A549 (cell line): Measurements from ENCODE around the gene ADAMTS12. TPM values are rescaled to one million over a fixed set of nuclear protein-coding genes. Genes with fewer than 3 reads are reported as not detected.

ENCODE experiments used
- ATAC-seq, 2 experiments: fragments of 200-7000 bp in 1 of 2; fragments of >200 bp in 1 of 2; cut with Nextera tagmentation in 1 of 2; cut with Tn5 transposase in 1 of 2; 3 replicates each; pipeline versions ENCODE4 v1.8.0 to v1.9.1; 2018 to 2020; ENCODE audit warnings: mild to moderate bottlenecking in 1 of 2, moderate library complexity in 1 of 2
- CTCF ChIA-PET: fragments of 300-600 bp; sonication (Branson Sonifier 250); formaldehyde crosslinking; extraction: SDS; loops from one replicate; lab custom pipeline; 2021; ENCODE audit warnings: antibody characterized with exemption, inconsistent platforms; lab: Yijun Ruan, JAX
- POLR2A ChIA-PET: fragments of 350-600 bp; formaldehyde crosslinking; extraction: SDS; loops from one replicate; lab custom pipeline; 2021; ENCODE audit warnings: antibody characterized with exemption, inconsistent platforms; lab: Yijun Ruan, JAX
- DNase-seq, 2 experiments: peaks; one replicate each; pipeline versions ENCODE4 v3.0.0 to v3.0.0-alpha.2; 2011 to 2016; ENCODE audit warnings: low read depth in 1 of 2, low spot score in 1 of 2
- FAIRE-seq: peaks from 2 replicates; lab custom pipeline; 2011; peaks lifted over from hg19 to GRCh38; lab: Jason Lieb, UNC
- H3K27ac ChIP-seq, 2 experiments: fragments of >200 bp; sonication (Bioruptor Twin); formaldehyde crosslinking; 3 replicates each; pipeline ENCODE4 v1.5.1; 2016 to 2017
- H3K4me1 ChIP-seq: fragments of >200 bp; sonication (Bioruptor Twin); formaldehyde crosslinking; 3 replicates; pipeline ENCODE4 v1.6.1; 2016
- H3K4me2 ChIP-seq: fragments of >200 bp; sonication (Bioruptor Twin); formaldehyde crosslinking; 3 replicates; pipeline ENCODE4 v1.6.1; 2016
- H3K4me3 ChIP-seq: fragments of >200 bp; sonication (Bioruptor Twin); formaldehyde crosslinking; 3 replicates; pipeline ENCODE4 v1.5.1; 2016
- H3K9me3 ChIP-seq: fragments of >200 bp; sonication (Bioruptor Twin); formaldehyde crosslinking; 3 replicates; pipeline ENCODE4 v1.6.1; 2016
- CHD2 ChIP-seq: fragments of 150-350 bp; IDR thresholded peaks from 2 replicates; pipeline ENCODE4 v1.6.1; 2014; ENCODE audit warnings: low read length; ENCODE audit not compliant: partially characterized antibody
- EHF ChIP-seq: fragments of 250-450 bp; sonication (Bioruptor Pico); IDR thresholded peaks from 2 replicates; pipeline ENCODE4 v1.5.0; 2020; ENCODE audit warnings: mild to moderate bottlenecking
- EP300 ChIP-seq, 2 experiments: fragments of >200 bp; sonication (Bioruptor Twin); formaldehyde crosslinking; IDR thresholded peaks; 2 replicates in 1 of 2; 3 replicates in 1 of 2; pipeline ENCODE4 v1.6.1; 2016 to 2017
- ESRRA ChIP-seq: fragments of 150-350 bp; IDR thresholded peaks from 2 replicates; pipeline ENCODE4 v1.6.1; 2014; ENCODE audit warnings: mild to moderate bottlenecking, low read length, borderline replicate concordance
- FOSB ChIP-seq: fragments of 250-450 bp; sonication (Bioruptor Pico); IDR thresholded peaks from 2 replicates; pipeline ENCODE4 v1.5.0; 2020; ENCODE audit warnings: mild to moderate bottlenecking, moderate library complexity
- FOSL2 ChIP-seq, 2 experiments: fragments of 450-650 bp in 1 of 2; fragments of >200 bp in 1 of 2; sonication (Bioruptor Twin) in 1 of 2; formaldehyde crosslinking; IDR thresholded peaks; 2 replicates each; pipeline versions ENCODE4 v1.5.0 to v1.6.1; 2016 to 2020; ENCODE audit warnings: mild to moderate bottlenecking in 1 of 2, moderate library complexity in 1 of 2
- FOXS1 ChIP-seq: fragments of 250-450 bp; sonication (Bioruptor Pico); IDR thresholded peaks from 2 replicates; pipeline ENCODE4 v1.5.0; 2020; ENCODE audit warnings: mild to moderate bottlenecking, moderate library complexity
- HEYL ChIP-seq: fragments of 250-450 bp; sonication (Bioruptor Pico); IDR thresholded peaks from 2 replicates; pipeline ENCODE4 v1.8.0; 2021; ENCODE audit warnings: mild to moderate bottlenecking, moderate library complexity
- HOXB5 ChIP-seq: fragments of 250-450 bp; sonication (Bioruptor Pico); IDR thresholded peaks from 2 replicates; pipeline ENCODE4 v1.5.0; 2020; ENCODE audit warnings: mild to moderate bottlenecking, moderate library complexity
- JUNB ChIP-seq: fragments of >200 bp; sonication (Bioruptor Twin); formaldehyde crosslinking; IDR thresholded peaks from 2 replicates; pipeline ENCODE4 v1.6.1; 2016
- KDM1A ChIP-seq: fragments of 200-600 bp; sonication (generic); IDR thresholded peaks from 2 replicates; pipeline ENCODE4 v1.6.1; 2016; ENCODE audit warnings: low read depth, mild to moderate bottlenecking
- MAFK ChIP-seq: fragments of 450-650 bp; IDR thresholded peaks from 2 replicates; pipeline ENCODE4 v1.6.1; 2014; ENCODE audit not compliant: partially characterized antibody
- NFE2L2 ChIP-seq: fragments of 150-350 bp; conservative IDR thresholded peaks from 2 replicates; pipeline ENCODE4 v1.6.1; 2014; ENCODE audit warnings: low read length
- NPAS2 ChIP-seq: fragments of 250-450 bp; sonication (Bioruptor Pico); IDR thresholded peaks from 2 replicates; pipeline ENCODE4 v1.8.0; 2022; ENCODE audit warnings: mild to moderate bottlenecking, moderate library complexity, borderline replicate concordance
- POLR2A ChIP-seq: IDR thresholded peaks from 2 replicates; pipeline ENCODE4 v1.6.1; 2012; ENCODE audit warnings: mild to moderate bottlenecking, low read length
- RAD21 ChIP-seq, 2 experiments: fragments of >200 bp in 1 of 2; sonication (Bioruptor Twin) in 1 of 2; formaldehyde crosslinking in 1 of 2; IDR thresholded peaks in 1 of 2; conservative IDR thresholded peaks in 1 of 2; 2 replicates in 1 of 2; 3 replicates in 1 of 2; pipeline ENCODE4 v1.6.1; 2012 to 2018; ENCODE audit warnings: inconsistent platforms in 1 of 2
- RFX5 ChIP-seq: fragments of 450-650 bp; IDR thresholded peaks from 2 replicates; pipeline ENCODE4 v1.7.1; 2014; ENCODE audit warnings: antibody characterized with exemption, mild to moderate bottlenecking, moderate library complexity
- RNF2 ChIP-seq: fragments of 200-600 bp; sonication (generic); IDR thresholded peaks from 2 replicates; pipeline ENCODE4 v1.6.1; 2016; ENCODE audit warnings: low read depth, mild to moderate bottlenecking, antibody characterized with exemption, moderate library complexity, borderline replicate concordance
- SMC3 ChIP-seq: fragments of >200 bp; sonication (Bioruptor Twin); formaldehyde crosslinking; IDR thresholded peaks from 3 replicates; pipeline ENCODE4 v1.6.1; 2018; ENCODE audit warnings: inconsistent platforms
- ZSCAN20 ChIP-seq: fragments of 250-450 bp; sonication (Bioruptor Pico); IDR thresholded peaks from 2 replicates; pipeline ENCODE4 v1.8.0; 2022; ENCODE audit warnings: mild to moderate bottlenecking, moderate library complexity
- WGBS: methylation state at CpG from one replicate; pipeline ENCODE4 v1.1.6; 2017; ENCODE audit errors: missing lambda C conversion rate; 5-methylcytosine and 5-hydroxymethylcytosine counted together
- polyA plus RNA-seq, 4 experiments: library from polyadenylated mRNA; depleted of rRNA in 3 of 4; stranded (reverse); fragments of >200 nt; fragmentation: RNase III in 1 of 4; extraction: RNeasy Plus Mini Kit Qiagen cat#74134 plus additional on column Dnase treatment in 1 of 4; gene quantifications; 2 replicates in 3 of 4; 3 replicates in 1 of 4; pipeline ENCODE4 v1.2.3, GENCODE V29; 2011 to 2017
- TF ChIP-seq, protein P1 (sequence below): IDR thresholded peaks from 2 replicates; pipeline ENCODE4 v1.6.1; 2012
- TF ChIP-seq, protein P2 (sequence below): fragments of 150-350 bp; IDR thresholded peaks from 2 replicates; pipeline ENCODE4 v1.6.1; 2014; ENCODE audit warnings: low read depth, mild to moderate bottlenecking, low read length
- TF ChIP-seq, protein P3 (sequence below): fragments of >200 bp; sonication (Bioruptor Twin); formaldehyde crosslinking; IDR thresholded peaks from 2 replicates; pipeline ENCODE4 v1.6.1; 2016
- TF ChIP-seq, protein P4 (sequence below): fragments of 200-600 bp; sonication (generic); IDR thresholded peaks from 2 replicates; pipeline ENCODE4 v1.6.1; 2016; ENCODE audit warnings: antibody characterized with exemption, mild to moderate bottlenecking, moderate library complexity
- TF ChIP-seq, protein P5 (sequence below): fragments of 450-650 bp; IDR thresholded peaks from 2 replicates; pipeline ENCODE4 v1.6.1; 2014; ENCODE audit warnings: antibody characterized with exemption

ADAMTS12 gene
- polyA plus RNA-seq, 2 of the 4 experiments (the other 2 are of a cell fraction), result 4.8 to 6.8 TPM

DNA sequence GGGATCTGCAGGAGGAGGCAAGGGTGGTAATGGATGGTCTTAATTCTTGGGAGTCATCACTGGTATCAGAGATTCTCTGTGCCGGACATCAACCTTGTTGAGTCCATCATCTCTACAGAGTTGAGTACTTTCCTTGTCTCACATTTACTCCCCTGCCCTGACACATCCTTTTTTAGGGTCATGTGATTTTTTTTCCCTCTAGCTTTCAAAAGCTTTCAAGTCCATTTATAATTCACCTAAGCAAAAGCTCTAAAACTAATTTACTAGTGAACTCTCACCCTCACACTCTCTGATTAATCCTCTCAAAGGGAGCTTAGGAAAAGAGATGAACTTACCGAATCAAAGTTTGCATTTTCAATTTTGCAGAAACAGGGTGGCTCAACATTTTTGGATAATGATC lies 258.1 kb downstream of the ADAMTS12 start (continued):
- TF ChIP-seq NPAS2 (CRISPR knock-in tag) (no peak), EP300 (IDR thresholded peaks at IDR 0.05) (no peak), FOSB (CRISPR knock-in tag) (no peak)

DNA sequence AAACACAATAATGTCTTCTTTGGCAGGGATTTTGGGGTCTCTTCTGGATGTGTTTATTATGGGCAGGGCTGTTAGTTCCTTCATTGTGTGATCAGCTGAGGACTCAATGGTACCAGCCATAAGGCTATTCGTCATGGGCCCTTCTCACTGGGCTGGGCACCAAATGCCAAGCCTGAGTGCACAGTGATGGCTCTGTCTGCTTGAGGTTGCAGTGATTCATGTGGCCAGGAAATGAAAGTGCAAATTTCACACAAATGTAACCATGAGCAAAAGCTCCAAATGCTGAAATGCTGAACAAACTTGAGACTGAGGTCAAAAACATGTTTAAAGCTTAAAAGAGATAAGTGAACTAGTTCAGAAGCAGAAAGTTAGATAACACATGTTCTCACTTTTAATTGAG lies 260.0 kb downstream of the ADAMTS12 start:
- no peak overlapping the region for H3K4me2 ChIP-seq
- no peak overlapping the region for H3K27ac ChIP-seq
- ATAC-seq (no peak), FAIRE-seq (no peak), DNase-seq (no peak)
- H3K9me3 ChIP-seq, result no peaks in the 10 kb centered on the region
- POLR2A ChIA-PET, result no interaction called here
- TF ChIP-seq EP300 (IDR thresholded peaks at IDR 0.05), result no peak
- TF ChIP-seq MAFK, result no peak
- no peak for TF ChIP-seq SMC3
- TF ChIP-seq RNF2, result no peak
- TF ChIP-seq, protein P1, sequence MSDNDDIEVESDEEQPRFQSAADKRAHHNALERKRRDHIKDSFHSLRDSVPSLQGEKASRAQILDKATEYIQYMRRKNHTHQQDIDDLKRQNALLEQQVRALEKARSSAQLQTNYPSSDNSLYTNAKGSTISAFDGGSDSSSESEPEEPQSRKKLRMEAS, result no peak
- CTCF ChIA-PET, result interaction anchor here (1.0 kb wide), 1 partner anchor 15 kb away, joined by 5 read pairs; no protein-coding TSS in a partner anchor
- H3K4me3 ChIP-seq, result no peak overlapping the region
- H3K4me1 ChIP-seq, result no peaks in the 10 kb centered on the region
- 50% methylated on average over 1 of the region's 1 CpG for WGBS

DNA sequence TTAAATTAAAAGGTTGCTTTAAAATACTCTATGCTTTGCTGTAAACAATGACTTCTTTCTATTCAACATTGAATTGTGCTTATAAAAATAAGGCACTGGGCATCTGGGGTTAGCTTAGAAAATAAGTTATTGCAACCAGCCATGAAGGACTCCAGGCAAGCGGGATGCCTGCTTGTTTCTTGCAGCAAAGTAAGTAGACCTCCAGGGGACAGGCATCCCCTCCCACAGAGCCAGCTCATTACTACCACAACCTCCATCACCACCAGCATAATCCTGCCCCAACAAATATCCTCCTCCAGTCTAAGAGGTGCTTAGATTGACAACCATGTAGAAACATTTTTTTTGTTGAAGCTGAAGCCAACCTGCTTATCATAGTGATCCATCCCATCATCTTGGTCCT lies 260.7 kb downstream of the ADAMTS12 start:
- TF ChIP-seq, protein P2, sequence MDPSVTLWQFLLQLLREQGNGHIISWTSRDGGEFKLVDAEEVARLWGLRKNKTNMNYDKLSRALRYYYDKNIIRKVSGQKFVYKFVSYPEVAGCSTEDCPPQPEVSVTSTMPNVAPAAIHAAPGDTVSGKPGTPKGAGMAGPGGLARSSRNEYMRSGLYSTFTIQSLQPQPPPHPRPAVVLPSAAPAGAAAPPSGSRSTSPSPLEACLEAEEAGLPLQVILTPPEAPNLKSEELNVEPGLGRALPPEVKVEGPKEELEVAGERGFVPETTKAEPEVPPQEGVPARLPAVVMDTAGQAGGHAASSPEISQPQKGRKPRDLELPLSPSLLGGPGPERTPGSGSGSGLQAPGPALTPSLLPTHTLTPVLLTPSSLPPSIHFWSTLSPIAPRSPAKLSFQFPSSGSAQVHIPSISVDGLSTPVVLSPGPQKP, result no peak
- TF ChIP-seq SMC3 (no peak), FOXS1 (no peak), RAD21 (conservative IDR thresholded peaks at IDR 0.05 in 1 of 2, IDR thresholded peaks at IDR 0.05 in 1 of 2) (no peak), MAFK (no peak), NFE2L2 (no peak), POLR2A (no peak), EHF (CRISPR knock-in tag) (no peak), KDM1A (no peak), RNF2 (no peak), JUNB (no peak)
- TF ChIP-seq, protein P3, sequence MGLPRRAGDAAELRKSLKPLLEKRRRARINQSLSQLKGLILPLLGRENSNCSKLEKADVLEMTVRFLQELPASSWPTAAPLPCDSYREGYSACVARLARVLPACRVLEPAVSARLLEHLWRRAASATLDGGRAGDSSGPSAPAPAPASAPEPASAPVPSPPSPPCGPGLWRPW, result no peak
- TF ChIP-seq, protein P4, sequence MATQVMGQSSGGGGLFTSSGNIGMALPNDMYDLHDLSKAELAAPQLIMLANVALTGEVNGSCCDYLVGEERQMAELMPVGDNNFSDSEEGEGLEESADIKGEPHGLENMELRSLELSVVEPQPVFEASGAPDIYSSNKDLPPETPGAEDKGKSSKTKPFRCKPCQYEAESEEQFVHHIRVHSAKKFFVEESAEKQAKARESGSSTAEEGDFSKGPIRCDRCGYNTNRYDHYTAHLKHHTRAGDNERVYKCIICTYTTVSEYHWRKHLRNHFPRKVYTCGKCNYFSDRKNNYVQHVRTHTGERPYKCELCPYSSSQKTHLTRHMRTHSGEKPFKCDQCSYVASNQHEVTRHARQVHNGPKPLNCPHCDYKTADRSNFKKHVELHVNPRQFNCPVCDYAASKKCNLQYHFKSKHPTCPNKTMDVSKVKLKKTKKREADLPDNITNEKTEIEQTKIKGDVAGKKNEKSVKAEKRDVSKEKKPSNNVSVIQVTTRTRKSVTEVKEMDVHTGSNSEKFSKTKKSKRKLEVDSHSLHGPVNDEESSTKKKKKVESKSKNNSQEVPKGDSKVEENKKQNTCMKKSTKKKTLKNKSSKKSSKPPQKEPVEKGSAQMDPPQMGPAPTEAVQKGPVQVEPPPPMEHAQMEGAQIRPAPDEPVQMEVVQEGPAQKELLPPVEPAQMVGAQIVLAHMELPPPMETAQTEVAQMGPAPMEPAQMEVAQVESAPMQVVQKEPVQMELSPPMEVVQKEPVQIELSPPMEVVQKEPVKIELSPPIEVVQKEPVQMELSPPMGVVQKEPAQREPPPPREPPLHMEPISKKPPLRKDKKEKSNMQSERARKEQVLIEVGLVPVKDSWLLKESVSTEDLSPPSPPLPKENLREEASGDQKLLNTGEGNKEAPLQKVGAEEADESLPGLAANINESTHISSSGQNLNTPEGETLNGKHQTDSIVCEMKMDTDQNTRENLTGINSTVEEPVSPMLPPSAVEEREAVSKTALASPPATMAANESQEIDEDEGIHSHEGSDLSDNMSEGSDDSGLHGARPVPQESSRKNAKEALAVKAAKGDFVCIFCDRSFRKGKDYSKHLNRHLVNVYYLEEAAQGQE, result no peak
- H3K4me3 ChIP-seq, result no peak overlapping the region
- no peaks in the 10 kb centered on the region for H3K4me1 ChIP-seq
- POLR2A ChIA-PET, result no interaction called here
- 24% methylated on average over 1 of the region's 1 CpG for WGBS
- H3K4me2 ChIP-seq, result no peak overlapping the region
- H3K9me3 ChIP-seq, result no peaks in the 10 kb centered on the region
- DNase-seq, result no peak
- CTCF ChIA-PET, result no interaction called here
- no peak overlapping the region for H3K27ac ChIP-seq
- no peak for FAIRE-seq
- ATAC-seq, result no peak

DNA sequence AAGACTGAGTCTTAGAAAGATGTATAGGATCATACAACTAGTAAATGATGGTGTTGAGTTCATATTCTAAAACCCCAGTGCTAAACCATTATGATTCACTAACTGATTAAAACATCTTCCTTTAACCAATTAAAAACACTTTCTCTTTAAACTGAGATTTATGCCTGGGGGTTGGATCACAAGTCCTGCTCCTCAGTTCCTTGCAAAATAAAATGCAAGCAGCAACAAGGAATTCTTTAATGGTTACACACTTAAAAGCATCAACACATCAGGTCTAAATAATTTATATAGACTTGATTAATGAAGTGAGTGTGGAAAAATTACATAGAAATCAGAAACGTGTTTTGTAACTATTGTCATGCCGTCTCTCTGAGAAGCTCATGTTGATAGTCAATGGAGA lies 261.8 kb downstream of the ADAMTS12 start:
- DNase-seq (no peak), ATAC-seq (no peak), FAIRE-seq (no peak)
- CTCF ChIA-PET, result no interaction called here
- 42% methylated on average over 2 of the region's 2 CpGs for WGBS
- no peak overlapping the region for H3K27ac ChIP-seq
- POLR2A ChIA-PET, result no interaction called here
- no peak overlapping the region for H3K4me3 ChIP-seq
- no peaks in the 10 kb centered on the region for H3K9me3 ChIP-seq
- no peak overlapping the region for H3K4me2 ChIP-seq
- H3K4me1 ChIP-seq, result no peaks in the 10 kb centered on the region
- TF ChIP-seq HOXB5 (CRISPR knock-in tag) (no peak), NFE2L2 (no peak), RFX5 (no peak), FOSL2 (IDR thresholded peaks at IDR 0.05) (no peak), FOSL2 (CRISPR knock-in tag; IDR thresholded peaks at IDR 0.05) (no peak), EHF (CRISPR knock-in tag) (no peak), JUNB (no peak), HEYL (CRISPR knock-in tag) (no peak), ESRRA (no peak), CHD2 (no peak), ZSCAN20 (no peak)
- TF ChIP-seq, protein P5, sequence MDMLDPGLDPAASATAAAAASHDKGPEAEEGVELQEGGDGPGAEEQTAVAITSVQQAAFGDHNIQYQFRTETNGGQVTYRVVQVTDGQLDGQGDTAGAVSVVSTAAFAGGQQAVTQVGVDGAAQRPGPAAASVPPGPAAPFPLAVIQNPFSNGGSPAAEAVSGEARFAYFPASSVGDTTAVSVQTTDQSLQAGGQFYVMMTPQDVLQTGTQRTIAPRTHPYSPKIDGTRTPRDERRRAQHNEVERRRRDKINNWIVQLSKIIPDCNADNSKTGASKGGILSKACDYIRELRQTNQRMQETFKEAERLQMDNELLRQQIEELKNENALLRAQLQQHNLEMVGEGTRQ, result no peak
- TF ChIP-seq, protein P1, result no peak
